B cell (primary cell): ENCODE data around the gene MSI1. TPM values are rescaled to one million over a fixed set of nuclear protein-coding genes. Genes with fewer than 3 reads are reported as not detected.

Experiments used
- ATAC-seq: fragments of 200-7000 bp; cut with Tn5 transposase; one replicate; pipeline ENCODE4 v1.10.0; 2021; ENCODE audit warnings: low read depth, mild to moderate bottlenecking, moderate number of reproducible peaks, moderate library complexity
- CTCF ChIA-PET: fragments of 350-600 bp; sonication (Branson Sonifier 250); formaldehyde crosslinking; loops from one replicate; lab custom pipeline; 2021; ENCODE audit warnings: antibody characterized with exemption, inconsistent platforms; lab: Charles Lee
- POLR2A ChIA-PET: fragments of 350-600 bp; sonication (Branson Sonifier 250); formaldehyde crosslinking; loops from one replicate; lab custom pipeline; 2021; ENCODE audit warnings: antibody characterized with exemption; lab: Charles Lee
- DNase-seq: peaks from one replicate; pipeline ENCODE4 v3.0.0; 2013
- H2AFZ ChIP-seq: 2 replicates; pipeline ENCODE4 v1.6.1; 2012; ENCODE audit warnings: mild to moderate bottlenecking, low read depth, low read length; ENCODE audit not compliant: insufficient read depth, poor library complexity, severe bottlenecking
- H3K27ac ChIP-seq, 2 donors: 1 replicate in 1 of 2; 2 replicates in 1 of 2; pipeline ENCODE4 v1.5.1; 2012 to 2013; ENCODE audit warnings: low read length in 2 of 2, mild to moderate bottlenecking in 2 of 2, moderate library complexity in 1 of 2
- H3K27me3 ChIP-seq, 4 experiments: fragments of 200-600 bp in 1 of 4; sonication (generic) in 1 of 4; replicated peaks in 1 of 4; 1 replicate in 2 of 4; 2 replicates in 2 of 4; pipeline versions ENCODE4 v1.6.1 to v1.7.0; 2013 to 2016; ENCODE audit warnings: low read length in 3 of 4, mild to moderate bottlenecking in 2 of 4, mixed read lengths in 1 of 4, moderate library complexity in 1 of 4; ENCODE audit not compliant: insufficient read depth in 4 of 4, control insufficient read depth in 3 of 4; ENCODE audit errors: control extremely low read depth in 1 of 4
- H3K36me3 ChIP-seq, 2 experiments: replicated peaks in 1 of 2; 1 replicate in 1 of 2; 2 replicates in 1 of 2; pipeline versions ENCODE4 v1.6.1 to v1.7.1; 2013; ENCODE audit warnings: low read length in 1 of 2; ENCODE audit not compliant: insufficient read depth in 2 of 2, control insufficient read depth in 1 of 2; ENCODE audit errors: control extremely low read depth in 1 of 2, extremely low read depth in 1 of 2
- H3K4me1 ChIP-seq, 2 donors: fragments of 200-600 bp in 1 of 2; sonication (generic) in 1 of 2; 1 replicate in 1 of 2; 2 replicates in 1 of 2; pipeline versions ENCODE4 v1.5.1 to v1.6.1; 2013 to 2017; ENCODE audit warnings: low read length in 2 of 2; ENCODE audit not compliant: control insufficient read depth in 2 of 2, insufficient read depth in 2 of 2
- H3K4me2 ChIP-seq: replicated peaks from 2 replicates; pipeline ENCODE3; 2012; ENCODE audit warnings: mild to moderate bottlenecking, low read depth, low read length; ENCODE audit not compliant: poor library complexity, severe bottlenecking
- H3K4me3 ChIP-seq, 5 experiments: fragments of 200-600 bp in 1 of 5; sonication (generic) in 1 of 5; 1 replicate in 3 of 5; 2 replicates in 2 of 5; pipeline versions ENCODE4 v1.5.1 to v1.7.0; 2011 to 2016; ENCODE audit warnings: low read length in 4 of 5, mild to moderate bottlenecking in 4 of 5, low read depth in 2 of 5, control low read depth in 1 of 5, moderate library complexity in 1 of 5; ENCODE audit not compliant: insufficient read depth in 1 of 5; ENCODE audit errors: control extremely low read depth in 1 of 5, extremely low read depth in 1 of 5
- H3K79me2 ChIP-seq: fragments of 200-600 bp; sonication (generic); one replicate; pipeline ENCODE4 v1.6.0; 2016; ENCODE audit warnings: low read length; ENCODE audit not compliant: control insufficient read depth, insufficient read depth
- H3K9ac ChIP-seq: fragments of 200-600 bp; sonication (generic); 2 replicates; pipeline ENCODE4 v1.6.1; 2017; ENCODE audit warnings: mild to moderate bottlenecking, low read length, moderate library complexity
- H3K9me3 ChIP-seq, 3 donors: one replicate each; pipeline versions ENCODE4 v1.6.1 to v1.7.1; 2013; ENCODE audit warnings: low read length in 2 of 3; ENCODE audit not compliant: control insufficient read depth in 2 of 3, insufficient read depth in 1 of 3; ENCODE audit errors: control extremely low read depth in 1 of 3
- H4K20me1 ChIP-seq: 2 replicates; pipeline ENCODE4 v1.6.0; 2012; ENCODE audit warnings: mild to moderate bottlenecking, low read length; ENCODE audit not compliant: insufficient read depth, control insufficient read depth, poor library complexity, severe bottlenecking
- H3K27ac Mint-ChIP-seq: one replicate; pipeline ENCODE4 v1.8.0; 2021; ENCODE audit warnings: mixed read lengths
- H3K27me3 Mint-ChIP-seq: one replicate; pipeline ENCODE4 v1.8.0; 2021; ENCODE audit warnings: mixed read lengths
- H3K4me1 Mint-ChIP-seq: one replicate; pipeline ENCODE4 v1.8.0; 2021; ENCODE audit warnings: mixed read lengths
- H3K4me3 Mint-ChIP-seq: one replicate; pipeline ENCODE4 v1.8.0; 2021; ENCODE audit warnings: mixed read lengths
- H3K9me3 Mint-ChIP-seq: one replicate; pipeline ENCODE4 v1.8.0; 2022; ENCODE audit warnings: mixed read lengths; ENCODE audit not compliant: insufficient read depth
- CTCF ChIP-seq: fragments of 200-600 bp; IDR thresholded peaks from one replicate; pipeline ENCODE4 v1.8.0; 2022; ENCODE audit warnings: antibody characterized with exemption, mild to moderate bottlenecking
- EZH2 ChIP-seq: IDR thresholded peaks from 2 replicates; pipeline ENCODE4 v1.6.1; 2012; ENCODE audit warnings: borderline replicate concordance, low read depth, mild to moderate bottlenecking, moderate library complexity, low read length; ENCODE audit not compliant: insufficient read depth, poor library complexity, severe bottlenecking
- WGBS: methylation state at CpG from one replicate; pipeline ENCODE4 v1.1.5; 2013; ENCODE audit warnings: missing lambda C conversion rate; ENCODE audit not compliant: insufficient coverage; 5-methylcytosine and 5-hydroxymethylcytosine counted together
- intact Hi-C: fragments of 100-400 bp; cut with micrococcal nuclease; formaldehyde crosslinking; loops from one replicate; pipeline ENCODE4 v1.10.0; 2022
- polyA plus RNA-seq: library from polyadenylated mRNA; depleted of rRNA; stranded (reverse); fragments of >200 nt; gene quantifications from 2 replicates; pipeline ENCODE4 v1.2.3, GENCODE V29; 2012
- total RNA-seq, 2 donors: library from RNA; stranded (reverse); fragments of 120-200 nt in 1 of 2; gene quantifications; 1 replicate in 1 of 2; 2 replicates in 1 of 2; pipeline versions ENCODE4 v1.2.3 to v1.2.4, GENCODE V29; 2013 to 2022

Gene MSI1
- total and polyA plus RNA-seq, 2 donors (not counting 1 experiment from before 2014, with no cell fraction given): not detected

- TF ChIP-seq CTCF (no peak), EZH2 (no peak)
- no peaks in the 10 kb centered on the region for H3K9me3 Mint-ChIP-seq
- intact Hi-C loops: loop anchor here (1.0 to 5.0 kb wide), 3 partner anchors 97 to 322 kb away; no protein-coding TSS in a partner anchor
Observed at GRCh38 chr12:120324841-120325417, 44.0 kb downstream of the MSI1 start.

GRCh38 chr12:120323772-120324171 lies 45.2 kb downstream of the MSI1 start:
- Histone ChIP-seq H3K4me2 (no peak overlapping the region), H3K9me3 (no peaks in the 10 kb centered on the region), H3K27me3 (peaks cover 0 to 6% (median 0%) of the 10 kb centered on the region in 4 experiments), H4K20me1 (no peaks in the 10 kb centered on the region), H3K4me1 (peaks cover 0 to 9% of the 10 kb centered on the region in 2 donors), H2AFZ (no peak overlapping the region), H3K36me3 (no peaks in the 10 kb centered on the region), H3K9ac (no peak overlapping the region), H3K27ac (no peak overlapping the region), H3K79me2 (no peaks in the 10 kb centered on the region), H3K4me3 (no peak overlapping the region)
- intact Hi-C loops: loop anchor here (2.0 kb wide), 1 partner anchor 107 kb away; no protein-coding TSS in a partner anchor
- DNase-seq (no peak), ATAC-seq (no peak)
- Mint-ChIP-seq H3K9me3 (no peaks in the 10 kb centered on the region), H3K4me3 (no peak overlapping the region), H3K27ac (no peak overlapping the region), H3K27me3 (peaks cover 13% of the 10 kb centered on the region), H3K4me1 (peaks cover 7% of the 10 kb centered on the region)
- 100% methylated on average over 1 of the region's 2 CpGs for WGBS
- ChIA-PET CTCF (interaction anchor here (0.7 to 1.8 kb wide), 2 partner anchors 20 to 96 kb away, joined by 3 to 7 read pairs; no protein-coding TSS in a partner anchor), POLR2A (no interaction called here)
- TF ChIP-seq CTCF (no peak), EZH2 (no peak)

More at GRCh38 chr12:120324841-120325417, 44.0 kb downstream of the MSI1 start:
- ATAC-seq (no peak), DNase-seq (no peak)
- CTCF ChIA-PET: interaction anchor here (1.0 to 1.8 kb wide), 4 partner anchors 11 to 647 kb away, joined by 3 to 7 read pairs (median 4); partner anchors contain the start of gene SIRT4
- no peak overlapping the region for H3K27ac Mint-ChIP-seq
- 90% methylated on average over 3 of the region's 9 CpGs for WGBS
- Histone ChIP-seq H3K4me1 (peaks cover 0 to 9% of the 10 kb centered on the region in 2 donors), H3K9me3 (no peaks in the 10 kb centered on the region), H3K79me2 (no peaks in the 10 kb centered on the region), H3K27me3 (peaks cover 0 to 6% (median 0%) of the 10 kb centered on the region in 4 experiments), H3K4me2 (no peak overlapping the region), H3K4me3 (no peak overlapping the region), H3K9ac (no peak overlapping the region), H4K20me1 (no peaks in the 10 kb centered on the region), H3K27ac (no peak overlapping the region), H3K36me3 (no peaks in the 10 kb centered on the region), H2AFZ (no peak overlapping the region)
- H3K27me3 Mint-ChIP-seq: peaks cover 13% of the 10 kb centered on the region
- peaks cover 7% of the 10 kb centered on the region for H3K4me1 Mint-ChIP-seq
- H3K4me3 Mint-ChIP-seq: no peak overlapping the region
- POLR2A ChIA-PET: no interaction called here
